GM19324 (cell line): Measurements from ENCODE around the gene ELANE.

Experiments used
- ATAC-seq: cut with Tn5 transposase; IDR thresholded peaks from one replicate; pipeline ENCODE4 v1.9.1; 2021; ENCODE audit warnings: mild to moderate bottlenecking, moderate library complexity; ENCODE audit not compliant: unreplicated experiment, low FRiP score

The ELANE gene

DNA sequence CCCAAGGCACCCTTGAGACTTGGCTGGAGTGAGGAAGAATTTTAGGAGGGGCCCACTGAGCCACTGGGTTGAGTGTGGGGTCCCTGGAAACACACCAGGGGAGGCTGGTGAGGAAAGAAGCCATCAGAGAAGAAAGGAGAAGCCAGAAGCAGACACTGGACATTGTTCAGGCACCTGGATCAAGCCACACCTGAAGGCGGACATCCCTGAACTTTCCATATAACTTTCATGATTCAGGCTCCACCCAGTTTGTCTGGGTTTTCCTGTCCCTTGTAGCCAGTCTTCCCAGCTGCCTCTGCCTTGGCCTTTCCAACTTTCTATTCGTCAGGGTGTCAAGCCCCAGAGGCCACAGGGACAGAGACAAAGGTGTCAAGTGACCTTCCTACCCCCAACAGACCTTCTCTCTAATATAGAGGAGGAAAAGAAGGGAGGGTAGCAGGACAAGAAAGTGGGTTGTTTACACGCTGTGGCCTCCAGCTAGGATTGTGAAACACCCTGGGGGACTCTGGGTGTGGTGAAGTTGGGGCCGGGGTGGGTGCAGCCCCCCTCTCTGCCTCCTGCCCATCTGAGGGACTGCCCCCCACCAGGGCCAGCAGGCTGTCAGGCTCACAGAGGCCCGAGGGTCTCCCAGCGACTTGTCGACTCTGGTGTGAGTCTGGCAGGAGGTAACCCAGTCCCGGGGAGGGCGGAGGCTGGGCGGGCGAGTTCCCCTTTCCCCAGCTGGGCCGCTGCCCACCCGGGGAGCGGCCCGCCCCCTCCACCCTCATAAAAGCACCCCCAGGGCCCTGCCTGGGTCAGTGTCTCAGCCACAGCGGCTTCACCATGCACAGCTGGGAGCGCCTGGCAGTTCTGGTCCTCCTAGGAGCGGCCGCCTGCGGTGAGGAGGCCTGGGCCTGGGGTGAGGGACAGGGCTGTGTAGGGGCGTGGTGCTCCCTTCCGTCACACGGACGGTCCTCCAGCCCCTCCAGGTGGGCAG is 7.1 kb downstream of the ELANE start, which contains the start of gene CFD:
Gene CFD, plus strand, starts transcription at position 797 of the 976 bp plus-strand sequence. Its CDS starts 26 bp downstream, at position 823.
- no peak for ATAC-seq

- ATAC-seq: no peak
Measured at GRCh38 chr19:861141-861755, 9.1 kb downstream of the ELANE start.

GRCh38 chr19:861756-862580 is 9.9 kb downstream of the ELANE start:
- ATAC-seq: no peak

GRCh38 chr19:862581-863314 is 10.6 kb downstream of the ELANE start:
- no peak for ATAC-seq

- ATAC-seq: no peak
Measured at GRCh38 chr19:863315-863620, 11.2 kb downstream of the ELANE start.

GRCh38 chr19:866769-867300 is 14.7 kb downstream of the ELANE start:
- ATAC-seq: no peak

DNA sequence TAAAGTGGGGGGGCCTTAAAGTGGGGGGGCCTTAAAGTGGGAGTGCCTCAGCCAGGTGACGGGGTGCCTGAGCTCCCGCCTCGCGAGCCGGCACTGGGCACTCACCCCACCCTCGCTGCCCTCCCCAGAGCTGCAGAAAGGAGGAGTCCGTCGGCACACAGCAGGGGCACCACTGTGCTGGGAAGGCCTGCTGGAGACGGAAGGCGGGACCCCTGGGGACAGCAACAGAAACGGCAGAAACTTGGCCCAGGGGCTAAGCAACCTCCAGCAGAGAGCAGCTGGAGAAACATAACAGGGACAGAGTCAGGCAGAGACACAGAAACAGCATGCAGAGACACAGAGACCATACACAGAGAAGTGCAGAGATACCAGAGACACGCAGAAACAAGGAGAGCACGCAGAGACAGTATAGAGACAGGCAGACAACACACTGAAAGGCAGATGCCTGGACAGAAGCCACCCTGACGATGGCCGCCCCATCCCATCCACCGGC is 15.2 kb downstream of the ELANE start:
- no peak for ATAC-seq

DNA sequence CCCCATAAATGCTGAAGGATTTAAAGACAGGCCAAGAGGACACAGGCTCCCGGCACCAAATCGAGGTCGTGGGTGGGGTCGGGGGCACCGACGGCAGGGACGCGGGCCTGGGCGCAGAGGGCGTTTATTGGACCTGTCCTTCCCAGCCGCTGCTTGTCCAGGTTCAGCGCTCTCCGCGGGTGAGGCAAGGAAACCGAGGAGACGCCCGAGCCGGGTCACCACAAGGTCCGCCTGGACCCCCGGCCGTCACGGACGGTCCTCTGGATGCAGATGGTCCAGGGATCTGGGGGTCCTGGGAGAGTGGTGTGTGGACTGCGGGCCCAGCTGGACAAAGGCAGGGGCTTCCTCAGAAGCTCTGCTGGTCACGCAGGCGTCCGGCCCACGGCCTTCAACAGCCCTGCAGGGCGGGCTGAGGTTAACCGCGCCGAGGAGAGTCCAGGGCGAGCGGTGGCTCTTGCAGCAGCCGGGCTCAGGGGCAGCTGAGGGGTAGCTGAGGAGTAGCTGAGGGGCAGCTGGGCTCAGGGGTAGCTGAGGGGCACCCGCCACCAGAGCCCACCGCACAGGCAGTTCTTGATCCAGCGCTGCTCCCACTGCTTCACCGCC is 15.9 kb downstream of the ELANE start:
- ATAC-seq: no peak

DNA sequence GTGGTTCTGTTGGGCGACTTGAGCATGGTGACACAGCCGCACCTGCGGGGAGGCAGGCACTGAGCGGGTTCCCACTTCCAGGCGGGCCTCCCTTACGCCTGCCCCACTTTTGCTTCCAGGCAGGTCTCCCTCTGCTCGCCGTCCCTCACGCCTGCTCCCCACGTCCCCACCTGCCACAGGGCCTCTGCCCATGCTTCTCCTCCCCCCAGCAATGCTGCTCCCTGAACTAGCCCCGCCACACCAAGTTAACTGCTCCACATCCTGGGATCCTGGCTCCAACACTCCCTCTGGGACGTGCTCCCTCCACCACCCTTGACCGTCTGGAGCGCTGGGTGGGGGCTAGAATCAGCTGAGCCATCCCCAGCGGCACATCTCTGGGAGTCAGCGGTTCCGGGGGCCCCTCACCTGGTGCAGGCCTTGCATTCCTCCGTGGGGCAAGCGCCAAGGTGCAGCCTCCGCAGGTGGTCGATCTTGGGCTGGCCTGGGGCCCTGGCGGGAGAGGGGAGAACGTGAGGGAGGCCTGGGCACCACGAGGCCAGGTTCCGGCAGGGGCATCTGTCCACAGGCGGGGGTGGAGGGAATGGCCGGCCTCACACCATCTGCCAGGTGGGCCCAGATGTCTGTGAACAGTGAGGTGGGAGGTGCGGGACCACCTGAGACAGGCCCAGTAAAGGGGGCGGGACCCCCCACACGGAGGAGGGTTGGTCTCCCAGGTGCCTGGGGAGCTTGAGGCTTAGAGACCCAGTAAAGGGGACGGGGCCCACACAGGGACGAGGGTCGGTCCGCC is 16.5 kb downstream of the ELANE start:
- ATAC-seq: no peak

DNA sequence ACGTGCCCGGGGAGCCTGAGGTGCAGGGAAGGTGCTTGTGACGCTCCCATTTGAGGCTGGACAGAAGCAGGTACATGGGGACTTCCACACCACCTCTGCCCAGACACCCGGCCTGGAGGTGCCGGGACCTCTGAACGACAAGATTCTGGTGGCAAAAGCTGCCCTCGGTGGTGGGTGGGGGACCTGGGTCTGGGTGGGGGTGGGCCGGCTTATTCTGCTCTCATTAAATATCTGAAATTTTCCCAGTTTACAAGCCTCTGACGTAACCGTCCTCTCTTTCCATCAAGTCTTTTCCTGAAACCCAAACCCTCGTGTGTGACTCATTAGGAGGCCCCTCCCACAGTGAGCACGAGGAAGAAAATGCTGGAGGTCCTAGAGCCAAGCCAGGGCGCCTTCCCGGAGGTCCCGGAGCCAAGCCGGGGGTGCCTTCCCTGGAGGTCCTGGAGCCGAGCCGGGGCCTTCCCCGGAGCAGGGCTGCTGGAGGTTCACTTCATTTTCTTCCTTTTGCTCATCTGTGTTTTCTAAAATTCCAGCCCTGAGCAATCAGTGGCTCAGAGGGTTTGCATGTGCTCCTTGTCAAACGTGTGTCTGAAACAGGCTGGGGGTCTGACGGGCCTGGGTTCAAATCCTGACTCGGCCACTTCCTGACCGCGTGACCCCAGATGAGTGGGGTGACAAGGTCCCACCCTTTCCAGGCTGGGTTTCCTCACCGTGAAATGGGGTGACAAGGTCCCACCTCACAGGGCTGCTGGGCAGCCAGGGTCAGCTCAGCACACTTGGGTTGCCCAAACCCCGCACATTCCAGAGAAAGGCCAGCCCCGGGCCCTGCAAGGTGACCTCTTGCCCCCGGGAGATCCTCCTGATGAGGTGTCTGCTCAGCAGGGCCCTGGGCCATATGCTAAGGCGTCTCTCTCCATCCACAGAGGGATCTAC is 17.4 kb downstream of the ELANE start:
- no peak for ATAC-seq

DNA sequence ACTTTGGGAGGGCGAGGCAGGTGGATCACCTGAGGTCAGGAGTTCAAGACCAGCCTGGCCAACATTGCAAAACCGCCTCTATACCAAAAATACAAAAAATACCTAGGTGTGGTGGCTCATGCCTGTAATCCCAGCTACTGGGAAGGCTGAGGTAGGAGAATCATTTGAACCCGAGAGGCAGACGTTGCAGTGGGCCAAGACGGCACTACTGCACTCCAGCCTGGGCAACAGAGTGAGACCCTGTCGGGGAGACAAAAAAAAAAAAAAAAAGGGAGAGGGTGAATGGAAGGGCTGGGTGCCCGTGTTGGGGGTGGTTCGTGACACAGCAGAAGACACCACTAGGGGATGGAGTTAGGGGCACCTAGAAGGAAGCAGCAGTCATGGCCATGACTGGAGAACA is 18.2 kb downstream of the ELANE start:
- ATAC-seq: no peak

DNA sequence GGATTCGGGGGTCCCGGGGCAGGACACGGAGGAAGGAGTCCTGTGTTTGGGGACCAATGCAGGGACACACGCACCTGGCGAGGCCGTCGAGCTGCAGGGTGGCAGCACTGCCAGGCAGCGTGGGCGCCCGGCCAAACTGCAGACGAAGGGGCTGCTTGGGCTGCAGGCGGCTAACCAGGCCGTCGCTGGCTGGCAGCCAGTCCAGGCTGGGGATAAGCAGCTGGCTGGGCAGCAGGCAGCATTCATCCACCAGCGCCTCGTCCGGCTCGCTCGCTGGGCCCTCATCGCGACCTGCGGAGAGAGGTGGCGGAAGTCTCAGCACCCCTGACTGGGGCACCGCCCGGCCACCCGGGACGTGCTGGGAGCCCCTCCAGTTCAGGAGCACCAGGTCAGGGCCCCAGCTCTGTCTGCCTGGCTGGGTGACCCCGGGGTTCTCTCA is 18.9 kb downstream of the ELANE start:
- no peak for ATAC-seq

DNA sequence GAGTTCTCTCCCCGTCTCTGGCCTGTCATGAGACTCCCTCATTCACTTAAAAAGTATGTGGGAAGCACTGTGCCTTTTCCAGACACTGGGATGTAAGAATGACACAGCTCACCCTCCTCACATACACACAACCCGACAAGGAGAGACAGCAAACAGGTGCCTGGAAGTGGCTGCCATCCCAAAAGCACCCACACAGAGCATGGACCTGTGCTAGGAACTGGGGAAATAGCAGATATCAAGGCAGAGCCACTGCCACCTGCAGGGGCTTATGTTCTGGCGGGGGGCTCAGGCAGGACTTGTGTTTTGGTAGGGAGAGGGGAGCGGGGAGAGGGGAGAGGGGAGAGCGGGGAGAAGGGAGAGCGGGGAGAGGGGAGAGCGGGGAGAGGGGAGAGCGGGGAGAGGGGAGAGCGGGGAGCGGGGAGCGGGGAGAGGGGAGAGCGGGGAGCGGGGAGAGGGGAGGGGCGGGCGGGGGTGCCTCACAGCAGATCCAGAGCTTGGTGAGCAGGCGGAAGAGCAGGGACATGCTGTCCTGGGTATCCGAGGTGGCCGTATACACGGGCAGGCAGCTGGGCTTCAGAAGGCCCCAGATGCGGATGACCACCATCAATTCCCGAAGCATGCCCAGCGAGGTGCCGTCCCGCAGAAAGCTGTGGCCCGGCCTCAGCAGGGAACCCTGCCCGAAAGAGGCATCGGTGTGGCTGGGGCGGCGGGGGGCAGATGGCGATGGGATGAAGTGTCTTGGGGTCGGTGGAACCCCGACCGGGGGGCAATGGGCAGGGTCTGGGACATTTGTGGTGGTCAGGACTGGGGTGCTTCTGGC is 19.6 kb downstream of the ELANE start:
- no peak for ATAC-seq

DNA sequence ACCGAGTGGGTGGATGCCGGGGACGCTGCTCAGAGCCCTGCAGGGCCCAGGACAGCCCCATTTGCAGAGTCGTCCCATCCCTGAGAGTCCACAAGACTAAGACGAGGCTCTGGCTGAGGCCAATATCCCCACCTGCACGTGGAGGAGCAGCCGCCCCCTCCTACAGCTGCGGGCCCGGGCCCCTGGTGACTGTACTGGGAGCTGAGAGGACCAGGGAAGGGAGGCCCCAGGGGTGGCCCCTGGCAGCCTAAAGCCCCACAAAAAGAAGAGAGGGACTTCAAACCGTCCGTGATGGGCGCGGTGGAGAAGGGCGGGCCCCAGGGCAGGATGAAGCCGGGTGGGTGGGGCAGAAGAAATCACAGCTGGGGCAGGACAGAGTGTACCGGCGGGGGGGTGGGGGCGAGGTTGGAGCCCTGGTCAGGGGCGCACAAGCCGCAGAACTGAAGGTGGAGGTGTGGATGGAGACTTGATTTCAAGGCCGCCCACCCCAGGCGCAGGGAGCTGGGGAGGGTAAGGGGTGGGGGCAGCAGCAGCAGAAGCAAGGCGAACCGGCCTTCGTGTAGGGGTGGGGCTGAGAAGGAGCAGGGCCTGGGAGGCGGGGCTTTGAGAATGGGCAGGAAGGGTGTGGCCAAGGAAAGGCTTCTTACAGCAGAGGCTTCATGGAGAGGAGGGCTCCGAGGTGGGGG is 20.3 kb downstream of the ELANE start:
- no peak for ATAC-seq

GRCh38 chr19:873084-873483 is 21.0 kb downstream of the ELANE start:
- no peak for ATAC-seq

DNA sequence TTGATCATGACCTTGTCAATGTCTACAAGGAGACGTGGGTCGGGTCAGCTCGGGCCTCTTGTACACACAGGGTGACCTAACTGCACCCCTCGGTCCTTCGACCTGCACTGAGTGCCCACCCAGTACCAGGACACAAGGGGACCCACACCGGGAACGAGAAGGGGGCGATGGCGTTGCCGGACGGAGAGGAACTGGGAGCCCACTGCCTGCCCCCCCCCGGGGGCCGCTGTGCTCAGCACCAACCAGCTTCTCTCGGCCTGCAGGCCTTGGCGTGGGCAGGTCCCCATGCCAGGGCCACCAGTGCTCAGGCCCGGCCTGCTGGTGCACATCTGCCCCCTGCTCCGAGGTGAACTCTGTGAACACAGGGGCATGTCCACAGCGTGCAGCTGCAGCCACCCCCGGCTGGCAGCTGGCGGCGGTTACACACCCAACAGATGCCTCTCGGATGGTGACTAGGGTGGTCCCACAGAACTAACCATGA is 21.5 kb downstream of the ELANE start:
- ATAC-seq: no peak
